Stimulated activated effector memory CD8-positive, alpha-beta T cell treated with anti-CD3 and anti-CD28 coated beads, Interleukin-12 subunit alpha, Interleukin-12 subunit beta, amount 100 ng/mL, for 72 hours (primary cell): Measurements from ENCODE around the gene NTRK2.

Source experiments
- ATAC-seq: fragments of 150-1000 bp; cut with Tn5 transposase; 2 replicates; pipeline ENCODE4 v1.10.0; 2021
- DNase-seq, 2 donors: peaks; one replicate each; pipeline ENCODE4 v3.0.0; 2021 to 2022; ENCODE audit warnings: low spot score in 2 of 2
- H3K27ac Mint-ChIP-seq: one replicate; pipeline ENCODE4 v1.8.0; 2022; ENCODE audit warnings: mild to moderate bottlenecking, mixed read lengths
- H3K36me3 Mint-ChIP-seq: one replicate; pipeline ENCODE4 v1.8.0; 2022; ENCODE audit warnings: mild to moderate bottlenecking, mixed read lengths
- H3K4me1 Mint-ChIP-seq: one replicate; pipeline ENCODE4 v1.8.0; 2022; ENCODE audit warnings: mixed read lengths
- H3K4me3 Mint-ChIP-seq: one replicate; pipeline ENCODE4 v1.8.0; 2022; ENCODE audit warnings: mild to moderate bottlenecking, mixed read lengths
- H3K9me3 Mint-ChIP-seq: one replicate; pipeline ENCODE4 v1.8.0; 2022; ENCODE audit warnings: mixed read lengths

The NTRK2 gene

DNA sequence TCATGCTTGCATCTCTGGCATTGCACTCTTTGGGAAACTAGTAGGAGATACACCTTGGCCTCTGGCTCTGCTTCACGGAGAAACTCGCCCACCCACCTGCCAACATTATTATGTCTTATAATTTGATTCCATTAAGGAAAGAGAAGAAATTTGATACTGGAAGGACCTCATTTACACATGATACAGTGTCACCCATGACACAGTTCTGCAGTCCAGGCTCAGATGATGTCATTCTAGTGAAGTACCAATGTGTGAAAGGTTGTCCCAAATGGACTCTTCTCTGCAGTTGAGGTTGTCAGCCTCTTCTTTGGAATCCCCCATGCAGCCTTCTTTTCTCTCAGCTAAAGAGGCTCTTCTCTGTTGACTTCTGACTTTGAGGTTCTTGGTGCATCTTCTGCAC is 329.1 kb downstream of the NTRK2 start:
- Mint-ChIP-seq H3K9me3 (peaks cover 4% of the 10 kb centered on the region), H3K36me3 (no peaks in the 10 kb centered on the region), H3K27ac (no peak overlapping the region), H3K4me3 (no peak overlapping the region), H3K4me1 (no peaks in the 10 kb centered on the region)
- DNase-seq (no peak), ATAC-seq (no peak)

GRCh38 chr9:84999788-85000187 is 330.3 kb downstream of the NTRK2 start:
- no peak for DNase-seq
- Mint-ChIP-seq H3K4me3 (no peak overlapping the region), H3K36me3 (no peaks in the 10 kb centered on the region), H3K9me3 (peaks cover 4% of the 10 kb centered on the region), H3K4me1 (no peaks in the 10 kb centered on the region), H3K27ac (no peak overlapping the region)
- ATAC-seq: no peak

GRCh38 chr9:85001925-85002324 is 332.4 kb downstream of the NTRK2 start:
- Mint-ChIP-seq H3K36me3 (no peaks in the 10 kb centered on the region), H3K9me3 (peaks cover 4% of the 10 kb centered on the region)

GRCh38 chr9:85004818-85005413 is 335.4 kb downstream of the NTRK2 start:
- H3K36me3 Mint-ChIP-seq: no peaks in the 10 kb centered on the region
- no peak overlapping the region for H3K4me3 Mint-ChIP-seq
- H3K4me1 Mint-ChIP-seq: no peaks in the 10 kb centered on the region
- DNase-seq: no peak
- no peak for ATAC-seq
- peaks cover 7% of the 10 kb centered on the region for H3K9me3 Mint-ChIP-seq
- H3K27ac Mint-ChIP-seq: no peak overlapping the region

More at GRCh38 chr9:85001925-85002324, 332.4 kb downstream of the NTRK2 start:
- DNase-seq: no peak
- no peak for ATAC-seq
- no peak overlapping the region for H3K4me3 Mint-ChIP-seq
- H3K27ac Mint-ChIP-seq: no peak overlapping the region
- no peaks in the 10 kb centered on the region for H3K4me1 Mint-ChIP-seq

- ATAC-seq (no peak), DNase-seq (no peak)
- Mint-ChIP-seq H3K36me3 (no peaks in the 10 kb centered on the region), H3K4me1 (no peaks in the 10 kb centered on the region), H3K9me3 (peaks cover 7% of the 10 kb centered on the region), H3K27ac (no peak overlapping the region), H3K4me3 (no peak overlapping the region)
These were observed 338.2 kb downstream of the NTRK2 start for GRCh38 chr9:85007748-85008147.

GRCh38 chr9:85008215-85008614 is 338.7 kb downstream of the NTRK2 start:
- no peak for ATAC-seq
- Mint-ChIP-seq H3K4me1 (no peaks in the 10 kb centered on the region), H3K27ac (no peak overlapping the region), H3K36me3 (no peaks in the 10 kb centered on the region), H3K4me3 (no peak overlapping the region), H3K9me3 (peaks cover 5% of the 10 kb centered on the region)
- DNase-seq: no peak

DNA sequence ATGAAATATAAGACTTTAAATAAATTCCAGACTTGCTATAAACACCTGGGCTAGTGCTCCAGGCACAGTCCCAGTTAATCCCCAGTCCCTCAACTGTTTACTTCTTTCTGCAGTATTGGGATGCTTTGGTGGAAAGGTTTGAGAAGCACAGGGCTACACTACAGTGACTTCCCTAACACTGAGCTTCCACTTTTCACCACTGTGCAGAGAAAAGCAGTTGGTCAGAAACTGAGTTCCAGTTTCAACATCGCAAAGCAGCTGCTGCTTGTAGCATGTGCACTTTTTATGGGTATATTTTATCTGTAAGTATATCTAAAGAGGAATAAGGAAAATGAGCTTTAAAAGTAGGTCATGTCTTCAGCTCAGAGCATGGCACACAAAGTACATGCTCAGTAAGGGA is 339.7 kb downstream of the NTRK2 start:
- Mint-ChIP-seq H3K27ac (no peak overlapping the region), H3K36me3 (no peaks in the 10 kb centered on the region), H3K4me3 (no peak overlapping the region), H3K9me3 (peaks cover 2% of the 10 kb centered on the region), H3K4me1 (no peaks in the 10 kb centered on the region)
- no peak for ATAC-seq
- DNase-seq: no peak

DNA sequence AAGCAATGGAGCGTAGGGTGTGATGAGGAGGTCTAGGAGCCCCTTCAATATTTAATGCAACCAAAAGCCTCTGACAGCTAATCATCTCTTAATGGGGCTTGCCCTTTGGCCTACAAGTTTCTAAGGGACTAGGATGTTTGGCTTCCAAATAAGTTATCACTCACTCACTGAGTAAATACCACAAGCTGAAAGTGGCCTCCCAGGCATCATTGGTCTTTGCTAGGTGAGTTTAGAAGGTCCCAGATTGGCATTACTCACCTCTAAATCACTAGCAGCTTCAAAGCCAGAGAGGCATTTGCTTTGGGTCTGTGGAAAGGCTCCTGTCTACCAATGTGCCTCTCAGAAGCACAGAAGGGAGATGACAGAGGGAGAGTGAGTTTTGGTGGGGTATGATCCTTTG is 344.2 kb downstream of the NTRK2 start:
- ATAC-seq (no peak), DNase-seq (no peak)
- no peak overlapping the region for H3K4me3 Mint-ChIP-seq
- H3K9me3 Mint-ChIP-seq: no peaks in the 10 kb centered on the region
- H3K4me1 Mint-ChIP-seq: no peaks in the 10 kb centered on the region
- H3K36me3 Mint-ChIP-seq: no peaks in the 10 kb centered on the region
- no peak overlapping the region for H3K27ac Mint-ChIP-seq

DNA sequence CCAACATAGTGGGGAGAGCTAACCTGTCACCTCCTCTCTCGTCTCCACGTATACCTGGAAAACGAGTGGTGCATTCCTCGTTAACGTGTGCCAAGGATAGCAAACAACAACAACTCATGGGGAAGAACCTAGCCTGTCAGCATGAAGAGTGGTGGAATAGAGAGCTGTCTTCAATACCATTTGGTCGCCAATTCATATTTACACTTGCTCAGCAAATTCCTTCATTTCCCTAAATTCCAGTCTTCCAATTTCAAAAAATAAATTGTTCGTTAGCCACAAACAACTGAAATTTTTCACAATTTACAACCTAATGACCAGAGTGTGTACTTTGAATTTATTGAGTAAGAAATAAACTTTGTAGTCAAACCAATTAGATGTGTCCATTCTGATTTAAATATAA is 344.8 kb downstream of the NTRK2 start:
- ATAC-seq (no peak), DNase-seq (no peak)
- Mint-ChIP-seq H3K9me3 (no peaks in the 10 kb centered on the region), H3K36me3 (no peaks in the 10 kb centered on the region), H3K4me1 (no peaks in the 10 kb centered on the region), H3K27ac (no peak overlapping the region), H3K4me3 (no peak overlapping the region)

DNA sequence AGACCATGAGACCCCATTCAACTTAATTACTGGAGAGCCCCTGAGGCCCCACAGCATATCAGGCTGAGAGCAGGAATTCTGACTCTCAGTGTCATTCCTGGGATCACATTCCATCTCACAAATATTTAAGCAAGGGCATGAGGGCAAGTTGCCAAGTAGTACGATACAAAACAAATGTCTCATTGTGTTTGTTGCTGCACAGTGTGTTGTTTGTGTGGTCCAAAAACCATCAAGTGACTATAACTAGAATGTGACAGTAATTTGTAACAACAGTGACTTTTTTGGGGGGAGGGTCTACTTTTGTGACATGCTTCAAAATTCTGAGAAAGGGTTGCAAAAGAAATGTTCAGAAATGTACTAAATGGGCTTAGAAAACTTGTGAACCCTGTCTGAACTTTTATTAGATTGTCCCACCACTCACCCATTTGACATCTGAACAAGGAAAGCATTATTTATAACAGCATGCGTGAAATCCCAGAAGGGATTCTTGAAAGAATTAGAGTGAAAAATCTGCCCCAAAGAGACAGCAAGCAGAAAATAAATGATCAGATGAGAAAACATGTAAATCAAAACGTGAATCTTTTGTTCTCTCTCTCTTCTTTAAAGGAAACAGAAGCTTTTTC is 347.0 kb downstream of the NTRK2 start:
- ATAC-seq (no peak), DNase-seq (no peak)
- Mint-ChIP-seq H3K4me3 (no peak overlapping the region), H3K4me1 (no peaks in the 10 kb centered on the region), H3K9me3 (no peaks in the 10 kb centered on the region), H3K36me3 (no peaks in the 10 kb centered on the region), H3K27ac (no peak overlapping the region)

DNA sequence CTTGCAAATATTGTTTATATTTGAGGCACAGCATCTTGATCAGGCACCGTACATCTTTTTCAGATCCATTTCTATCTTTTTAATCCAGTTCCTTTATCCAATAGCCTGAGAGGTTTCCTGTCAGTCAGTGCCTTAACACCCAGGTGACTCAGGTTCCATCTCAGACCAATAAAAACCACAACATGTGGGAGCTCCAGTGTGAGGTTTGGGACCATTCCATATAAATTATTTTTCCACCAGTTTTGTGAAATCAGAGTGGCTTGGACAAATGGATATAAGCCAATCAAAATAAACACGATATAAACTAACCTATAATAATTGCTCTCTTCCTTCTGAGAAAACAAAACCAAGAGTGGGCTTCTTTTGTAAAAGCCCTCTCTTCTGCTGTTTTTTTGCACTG is 351.3 kb downstream of the NTRK2 start:
- no peak overlapping the region for H3K27ac Mint-ChIP-seq
- no peaks in the 10 kb centered on the region for H3K9me3 Mint-ChIP-seq
- no peak for DNase-seq
- H3K36me3 Mint-ChIP-seq: no peaks in the 10 kb centered on the region
- no peak overlapping the region for H3K4me3 Mint-ChIP-seq
- H3K4me1 Mint-ChIP-seq: no peaks in the 10 kb centered on the region
- no peak for ATAC-seq

GRCh38 chr9:85021686-85022085 is 352.2 kb downstream of the NTRK2 start:
- Mint-ChIP-seq H3K27ac (no peak overlapping the region), H3K4me1 (no peaks in the 10 kb centered on the region), H3K9me3 (no peaks in the 10 kb centered on the region), H3K36me3 (no peaks in the 10 kb centered on the region), H3K4me3 (no peak overlapping the region)
- DNase-seq (no peak), ATAC-seq (no peak)

GRCh38 chr9:85024374-85024773 is 354.8 kb downstream of the NTRK2 start:
- DNase-seq: no peak
- H3K4me1 Mint-ChIP-seq: no peaks in the 10 kb centered on the region
- H3K4me3 Mint-ChIP-seq: no peak overlapping the region
- H3K36me3 Mint-ChIP-seq: no peaks in the 10 kb centered on the region
- ATAC-seq: no peak
- no peaks in the 10 kb centered on the region for H3K9me3 Mint-ChIP-seq
- H3K27ac Mint-ChIP-seq: no peak overlapping the region

DNA sequence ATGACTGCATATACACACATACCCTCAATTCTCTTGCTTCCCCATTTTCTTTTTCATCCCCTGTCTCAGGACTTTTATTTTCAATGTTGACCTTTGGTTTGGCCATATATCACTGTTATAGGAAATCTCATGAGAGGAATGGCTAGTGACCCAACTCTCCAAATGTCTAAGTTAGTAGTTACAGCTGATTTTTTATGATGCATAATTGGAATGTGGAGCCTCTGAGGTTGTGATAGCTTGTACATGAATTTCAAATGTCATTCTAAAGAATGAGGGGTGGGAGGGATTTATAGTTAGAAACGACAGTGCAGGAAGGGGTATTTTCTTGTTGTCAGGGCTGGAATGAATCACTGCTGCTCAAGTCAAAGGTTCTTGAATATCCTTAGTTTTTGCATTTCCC is 356.1 kb downstream of the NTRK2 start:
- no peaks in the 10 kb centered on the region for H3K4me1 Mint-ChIP-seq
- ATAC-seq (no peak), DNase-seq (no peak)
- H3K4me3 Mint-ChIP-seq: no peak overlapping the region
- no peaks in the 10 kb centered on the region for H3K36me3 Mint-ChIP-seq
- no peak overlapping the region for H3K27ac Mint-ChIP-seq
- no peaks in the 10 kb centered on the region for H3K9me3 Mint-ChIP-seq

DNA sequence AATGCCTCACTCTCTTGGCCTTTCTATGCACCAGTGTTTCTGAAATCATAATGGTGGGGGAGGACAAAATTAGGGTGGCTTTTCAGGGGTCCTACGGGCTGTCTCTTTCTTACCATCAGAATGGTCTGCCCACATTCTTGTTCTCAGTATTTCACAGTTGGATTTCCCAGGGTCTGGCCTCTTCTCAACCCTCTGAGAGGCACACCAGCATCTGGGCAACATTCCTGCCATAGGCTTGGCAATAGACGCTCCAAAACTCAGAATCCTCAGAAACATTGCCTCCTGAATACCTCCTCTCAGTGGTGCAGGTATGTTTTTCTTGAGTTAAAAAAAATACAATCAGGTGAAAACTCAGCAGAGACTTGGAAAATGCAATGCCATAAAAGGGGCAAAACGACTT is 358.3 kb downstream of the NTRK2 start:
- Mint-ChIP-seq H3K36me3 (no peaks in the 10 kb centered on the region), H3K4me1 (no peaks in the 10 kb centered on the region), H3K9me3 (no peaks in the 10 kb centered on the region), H3K27ac (no peak overlapping the region), H3K4me3 (no peak overlapping the region)
- DNase-seq (no peak), ATAC-seq (no peak)

DNA sequence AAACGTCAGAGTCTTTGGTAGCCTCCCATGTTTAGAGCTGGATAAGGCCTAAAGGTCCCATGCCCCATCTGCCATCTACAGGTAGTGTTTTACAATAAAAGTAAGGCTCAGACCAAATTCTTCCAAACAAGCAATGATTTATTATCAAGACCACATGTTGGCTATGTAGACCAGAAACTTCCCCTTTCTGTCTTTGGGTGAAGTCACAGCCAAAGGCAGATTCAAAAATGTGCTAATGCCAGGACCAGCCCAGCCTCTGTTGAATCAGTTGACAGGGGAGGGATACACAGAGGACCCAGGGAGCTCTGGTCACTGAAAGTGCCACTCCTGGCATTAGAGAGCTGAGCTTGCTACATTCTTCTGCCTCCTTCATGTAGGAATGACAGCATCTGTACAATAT is 360.8 kb downstream of the NTRK2 start:
- DNase-seq (no peak), ATAC-seq (no peak)
- Mint-ChIP-seq H3K9me3 (peaks cover 5% of the 10 kb centered on the region), H3K4me3 (no peak overlapping the region), H3K4me1 (no peaks in the 10 kb centered on the region), H3K36me3 (no peaks in the 10 kb centered on the region), H3K27ac (no peak overlapping the region)

DNA sequence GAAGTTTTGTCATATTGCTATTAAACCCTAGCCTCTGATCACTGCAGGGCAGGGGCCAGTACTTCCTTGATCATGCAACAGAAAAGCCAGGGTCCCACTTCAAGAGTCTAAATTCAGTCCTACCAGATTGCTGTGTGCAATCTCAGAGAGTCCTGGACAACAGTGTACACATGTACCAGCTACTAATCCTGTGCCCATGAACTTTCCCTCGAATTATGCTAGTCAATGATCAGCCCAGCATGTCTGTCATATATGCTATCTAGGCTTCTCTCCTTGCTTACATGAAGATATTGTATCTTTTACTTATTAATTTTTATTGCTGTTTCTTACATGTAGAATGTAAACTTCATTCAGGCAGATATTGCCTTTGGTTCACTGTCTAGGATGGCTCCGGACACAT is 367.0 kb downstream of the NTRK2 start:
- no peak overlapping the region for H3K4me3 Mint-ChIP-seq
- no peak for DNase-seq

More for the DNA sequence above, 367.0 kb downstream of the NTRK2 start:
- ATAC-seq: no peak
- Mint-ChIP-seq H3K27ac (no peak overlapping the region), H3K9me3 (peaks cover 5% of the 10 kb centered on the region), H3K36me3 (no peaks in the 10 kb centered on the region), H3K4me1 (no peaks in the 10 kb centered on the region)
